SH-SY5Y (cell line): Measurements from ENCODE around the gene RIN1.

Source experiments
- GATA2 ChIP-seq: IDR thresholded peaks from 2 replicates; pipeline ENCODE4 v1.6.1; 2011; ENCODE audit warnings: mild to moderate bottlenecking, low read depth, low read length
- GATA3 ChIP-seq: IDR thresholded peaks from 2 replicates; pipeline ENCODE4 v1.6.1; 2011; ENCODE audit warnings: low read depth, mild to moderate bottlenecking, low read length, moderate library complexity

GRCh38 chr11:66287211-66287888 lies 48.9 kb downstream of the RIN1 start:
- no peak for TF ChIP-seq GATA3
- no peak for TF ChIP-seq GATA2
